IPS-18c (cell line): ENCODE measurements around the gene CPLANE1.
"Not testable (repeated sequence)": the region's sequence is repeated elsewhere in the genome, so short reads cannot be mapped to it uniquely, and the experiment has no call there.

Source experiments
- H3K4me3 ChIP-seq: 2 replicates; pipeline ENCODE4 v1.7.0; 2013; ENCODE audit warnings: low read depth, mild to moderate bottlenecking, low read length, moderate library complexity; ENCODE audit not compliant: insufficient read depth
- H3K9me3 ChIP-seq: one replicate; pipeline ENCODE4 v1.6.1; 2013; ENCODE audit warnings: mild to moderate bottlenecking, low read length, moderate library complexity; ENCODE audit not compliant: control insufficient read depth, insufficient read depth

The CPLANE1 gene

GRCh38 chr5:37166197-37166596 lies 83.0 kb downstream of the CPLANE1 start:
- Histone ChIP-seq H3K9me3 (no peaks in the 10 kb centered on the region), H3K4me3 (no peak overlapping the region)

GRCh38 chr5:37165761-37166160 lies 83.4 kb downstream of the CPLANE1 start:
- H3K9me3 ChIP-seq: no peaks in the 10 kb centered on the region
- H3K4me3 ChIP-seq: no peak overlapping the region

GRCh38 chr5:37153661-37154060 lies 95.5 kb downstream of the CPLANE1 start:
- no peak overlapping the region for H3K4me3 ChIP-seq
- H3K9me3 ChIP-seq: no peaks in the 10 kb centered on the region

- Histone ChIP-seq H3K9me3 (no peaks in the 10 kb centered on the region), H3K4me3 (no peak overlapping the region)
These were observed 102.3 kb downstream of the CPLANE1 start for GRCh38 chr5:37146896-37147295.

- H3K9me3 ChIP-seq: peaks cover 2% of the 10 kb centered on the region
- no peak overlapping the region for H3K4me3 ChIP-seq
These were observed 112.5 kb downstream of the CPLANE1 start for GRCh38 chr5:37136694-37137093.

GRCh38 chr5:37135312-37135711 lies 113.9 kb downstream of the CPLANE1 start:
- not testable (repeated sequence) for H3K4me3 ChIP-seq, H3K9me3 ChIP-seq

GRCh38 chr5:37133939-37134338 lies 115.2 kb downstream of the CPLANE1 start:
- peaks cover 2% of the 10 kb centered on the region for H3K9me3 ChIP-seq

GRCh38 chr5:37132646-37133045 lies 116.5 kb downstream of the CPLANE1 start:
- peaks cover 2% of the 10 kb centered on the region for H3K9me3 ChIP-seq
- no peak overlapping the region for H3K4me3 ChIP-seq

More at GRCh38 chr5:37133939-37134338, 115.2 kb downstream of the CPLANE1 start:
- H3K4me3 ChIP-seq: no peak overlapping the region

- H3K9me3 ChIP-seq: no peaks in the 10 kb centered on the region
- no peak overlapping the region for H3K4me3 ChIP-seq
These were observed 127.7 kb downstream of the CPLANE1 start for GRCh38 chr5:37121465-37121864.

- Histone ChIP-seq H3K9me3 (no peaks in the 10 kb centered on the region), H3K4me3 (no peak overlapping the region)
These were observed 128.1 kb downstream of the CPLANE1 start for GRCh38 chr5:37121027-37121426.

- H3K9me3 ChIP-seq: no peaks in the 10 kb centered on the region
- no peak overlapping the region for H3K4me3 ChIP-seq
These were observed 128.9 kb downstream of the CPLANE1 start for GRCh38 chr5:37120270-37120669.

- H3K4me3 ChIP-seq: no peak overlapping the region
- no peaks in the 10 kb centered on the region for H3K9me3 ChIP-seq
These were observed 132.8 kb downstream of the CPLANE1 start for GRCh38 chr5:37116359-37116758.

GRCh38 chr5:37112383-37112991 lies 136.7 kb downstream of the CPLANE1 start:
- Histone ChIP-seq H3K9me3 (no peaks in the 10 kb centered on the region), H3K4me3 (no peak overlapping the region)

- Histone ChIP-seq H3K9me3 (no peaks in the 10 kb centered on the region), H3K4me3 (no peak overlapping the region)
These were observed 137.5 kb downstream of the CPLANE1 start for GRCh38 chr5:37111426-37112382.

- Histone ChIP-seq H3K4me3 (no peak overlapping the region), H3K9me3 (no peaks in the 10 kb centered on the region)
These were observed 139.0 kb downstream of the CPLANE1 start for GRCh38 chr5:37110135-37110534.

GRCh38 chr5:37109338-37109737 lies 139.8 kb downstream of the CPLANE1 start:
- no peaks in the 10 kb centered on the region for H3K9me3 ChIP-seq
- H3K4me3 ChIP-seq: no peak overlapping the region

GRCh38 chr5:37103302-37103701 lies 145.9 kb downstream of the CPLANE1 start:
- peaks cover 5% of the 10 kb centered on the region for H3K9me3 ChIP-seq
- no peak overlapping the region for H3K4me3 ChIP-seq

GRCh38 chr5:37099267-37099666 lies 149.9 kb downstream of the CPLANE1 start:
- H3K4me3 ChIP-seq, H3K9me3 ChIP-seq: not testable (repeated sequence)
